Measurements from ENCODE around the gene ST6GALNAC2.
A peak's percentile ranks its signal among the peaks of the same experiment; 100 is the strongest.

The ST6GALNAC2 gene

GRCh38 chr17:76540381-76541300 lies 45.0 kb downstream of the ST6GALNAC2 start:
- no peak for TF ChIP-seq CTCF (IDR thresholded peaks at IDR 0.05; ENCODE audit: extremely low read depth, insufficient read depth, missing control alignments)
- in situ Hi-C loops (cut with MboI; ENCODE audit: low pct_unique_long_range_greater_than_20kb, low sequenced_read_pairs, unreplicated experiment), result no loop called here
- DNase-seq (ENCODE audit: low spot score), result peak; percentile 82

- in situ Hi-C loops (cut with MboI; ENCODE audit: low pct_unique_long_range_greater_than_20kb, low sequenced_read_pairs, unreplicated experiment), result no loop called here
- DNase-seq (ENCODE audit: low spot score), result no peak
- no peak for TF ChIP-seq CTCF (IDR thresholded peaks at IDR 0.05; ENCODE audit: extremely low read depth, insufficient read depth, missing control alignments)
These were observed 45.9 kb downstream of the ST6GALNAC2 start, which contains the start of gene PRCD for GRCh38 chr17:76539631-76540271. PRCD (plus strand) TSS chr17:76540044; CDS start chr17:76540142, 98 bp downstream.

- no peak for DNase-seq (ENCODE audit: low spot score)
- TF ChIP-seq CTCF (IDR thresholded peaks at IDR 0.05; ENCODE audit: extremely low read depth, insufficient read depth, missing control alignments), result no peak
- in situ Hi-C loops (cut with MboI; ENCODE audit: low pct_unique_long_range_greater_than_20kb, low sequenced_read_pairs, unreplicated experiment), result no loop called here
These were observed 46.6 kb downstream of the ST6GALNAC2 start for GRCh38 chr17:76538941-76539570.

- no peak for DNase-seq (ENCODE audit: low spot score)
- TF ChIP-seq CTCF (IDR thresholded peaks at IDR 0.05; ENCODE audit: extremely low read depth, insufficient read depth, missing control alignments), result no peak
- in situ Hi-C loops (cut with MboI; ENCODE audit: low pct_unique_long_range_greater_than_20kb, low sequenced_read_pairs, unreplicated experiment), result no loop called here
These were observed 47.3 kb downstream of the ST6GALNAC2 start for GRCh38 chr17:76538281-76538931.

GRCh38 chr17:76537578-76538280 lies 47.9 kb downstream of the ST6GALNAC2 start, which contains the start of gene CYGB:
CYGB (minus strand) TSS chr17:76537709; CDS start chr17:76537542, 167 bp downstream.
- TF ChIP-seq CTCF (IDR thresholded peaks at IDR 0.05; ENCODE audit: extremely low read depth, insufficient read depth, missing control alignments), result no peak
- in situ Hi-C loops (cut with MboI; ENCODE audit: low pct_unique_long_range_greater_than_20kb, low sequenced_read_pairs, unreplicated experiment), result no loop called here
- no peak for DNase-seq (ENCODE audit: low spot score)
